Stimulated activated CD4-positive, alpha-beta T cell treated with anti-CD3 and anti-CD28 coated beads, Interleukin-2, amount 100 ng/mL, for 4 hours (primary cell): Measurements from ENCODE around the gene FAM184A.
A peak's percentile ranks its signal among the peaks of the same experiment; 100 is the strongest.

Source experiments
- DNase-seq: peaks from one replicate; pipeline ENCODE4 v3.0.0-alpha.2; 2020; ENCODE audit warnings: low read depth

Gene FAM184A

DNA sequence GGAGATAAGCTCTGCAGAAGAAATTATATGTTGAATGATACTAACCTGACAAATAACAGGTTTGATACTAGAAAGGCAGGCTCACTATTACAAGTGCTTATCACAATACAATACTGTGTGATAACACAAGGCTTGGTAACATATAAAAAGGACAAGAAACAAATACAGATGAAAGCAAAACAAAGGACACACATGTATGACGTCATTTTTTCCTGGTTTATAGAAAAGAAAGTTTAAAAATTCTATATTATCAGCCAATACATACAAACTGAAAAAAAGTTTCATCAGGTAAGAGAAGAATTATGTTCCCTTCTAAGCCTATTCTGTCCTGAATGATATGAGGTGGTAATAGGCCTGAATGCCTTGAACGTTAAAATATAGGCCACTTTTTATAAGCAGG is 111.2 kb downstream of the FAM184A start:
- no peak for DNase-seq

DNA sequence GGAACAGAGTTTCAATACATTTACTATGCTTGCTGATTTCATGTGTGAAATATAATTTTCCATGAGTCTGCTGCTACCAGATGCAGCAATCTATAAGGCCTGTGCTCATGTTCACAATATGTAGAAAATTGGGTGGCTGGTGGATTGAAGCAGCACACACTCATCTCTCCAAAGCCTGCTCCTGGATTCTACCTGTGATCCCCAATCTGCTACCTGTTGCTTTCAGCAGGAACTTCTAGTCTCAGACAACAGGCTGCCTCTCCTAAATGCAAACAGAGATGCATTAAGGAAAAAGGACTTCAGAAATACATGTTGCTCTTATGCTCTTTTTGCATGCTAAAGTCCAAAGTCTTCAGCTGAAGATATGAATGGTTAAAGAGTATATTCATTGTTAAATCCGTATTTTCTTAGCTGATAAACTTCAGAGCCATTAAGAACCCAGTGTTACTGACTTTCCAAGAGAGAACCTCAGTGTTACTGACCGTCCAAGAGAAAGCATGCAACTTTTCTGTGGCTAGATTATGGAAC is 112.6 kb downstream of the FAM184A start:
- no peak for DNase-seq

DNA sequence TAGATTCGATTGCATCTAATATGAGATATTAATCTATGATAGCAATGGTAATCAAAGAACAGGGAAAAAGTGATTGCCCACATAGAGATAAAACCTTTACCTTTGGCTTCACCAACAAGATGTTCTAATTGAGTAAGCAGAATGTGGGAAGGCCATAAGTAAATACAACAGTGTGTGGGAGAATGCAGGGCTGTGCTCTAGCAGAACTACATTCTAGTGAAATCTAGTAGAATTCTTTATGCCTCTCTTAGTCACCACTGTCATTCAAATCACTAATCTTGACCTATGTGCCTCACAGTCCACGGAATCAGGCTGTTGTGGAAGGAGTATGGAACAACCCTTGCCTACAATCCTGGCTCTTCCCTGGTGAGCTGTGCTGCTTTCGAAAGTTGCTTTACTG is 113.1 kb downstream of the FAM184A start:
- no peak for DNase-seq

DNA sequence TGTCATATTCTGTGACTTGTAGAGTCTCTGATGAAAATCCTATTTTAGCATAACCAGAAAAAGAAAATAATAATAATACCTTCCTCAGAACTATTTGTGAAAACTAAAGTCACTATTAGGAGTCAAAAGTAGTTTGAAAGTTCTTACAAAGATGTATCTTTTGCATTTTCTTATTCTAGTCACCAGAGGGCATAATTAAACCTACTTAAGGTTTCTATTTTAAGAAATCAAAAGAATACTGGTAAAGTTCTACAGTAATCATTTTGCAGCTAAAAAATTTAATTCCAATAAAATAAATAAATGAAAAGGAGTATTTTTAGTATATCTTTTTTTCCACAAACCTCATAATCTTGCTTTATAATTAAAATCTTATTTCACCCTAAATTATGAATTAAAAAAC is 115.5 kb downstream of the FAM184A start:
- DNase-seq, result no peak

DNA sequence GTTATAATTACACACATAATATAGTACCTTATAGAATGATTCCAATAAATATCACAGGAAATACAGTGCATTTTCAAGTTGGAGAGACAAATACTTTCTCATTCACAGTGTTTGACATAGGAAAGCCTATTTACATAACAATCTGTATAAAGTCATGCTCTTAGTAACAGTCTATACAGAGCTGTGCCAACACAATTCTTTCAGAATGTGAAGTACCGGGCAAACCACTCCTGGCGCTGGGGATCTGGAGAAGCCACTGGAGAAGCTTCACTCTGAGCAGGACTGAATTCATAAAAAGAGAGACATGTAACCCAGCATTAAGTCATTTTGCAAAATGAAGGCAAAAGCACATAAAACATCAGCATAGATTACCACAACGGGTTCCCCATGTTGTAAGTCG is 118.6 kb downstream of the FAM184A start:
- no peak for DNase-seq

DNA sequence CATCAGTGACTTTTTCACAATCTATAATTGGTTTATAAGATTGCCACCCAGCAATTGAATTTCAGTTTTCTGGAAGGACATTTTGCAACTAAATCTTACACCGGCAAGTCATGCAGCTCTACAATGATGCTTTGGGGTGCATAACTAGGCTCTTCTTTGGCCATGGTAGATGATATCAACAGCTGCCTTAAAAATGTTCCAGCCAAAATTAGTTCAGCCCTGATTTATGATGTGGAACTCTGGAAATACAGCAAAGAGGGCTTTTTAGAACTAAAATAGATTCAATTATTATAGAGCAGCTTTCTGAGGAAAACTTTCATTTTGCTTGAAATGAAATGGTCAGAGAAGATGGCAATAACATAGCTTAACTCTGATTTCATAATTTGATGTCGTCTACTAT is 125.1 kb downstream of the FAM184A start:
- DNase-seq, result no peak

DNA sequence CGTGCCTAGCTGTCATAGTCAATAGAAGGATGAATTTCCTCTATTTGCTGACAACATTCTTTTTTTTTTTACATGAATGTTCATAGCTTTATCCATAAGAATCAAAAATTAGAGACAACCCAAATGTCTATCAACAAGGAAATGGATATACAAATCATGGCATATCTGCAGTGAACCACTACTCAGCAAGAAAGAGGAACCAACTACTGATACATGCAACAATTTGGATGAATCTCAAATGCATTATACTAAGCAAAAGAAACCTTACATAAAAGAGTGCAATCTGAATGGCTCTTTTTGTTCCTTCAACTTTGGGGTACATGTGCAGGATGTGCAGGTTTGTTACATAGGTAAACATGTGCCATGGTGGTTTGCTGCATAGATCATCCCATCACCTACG is 125.8 kb downstream of the FAM184A start:
- no peak for DNase-seq

DNA sequence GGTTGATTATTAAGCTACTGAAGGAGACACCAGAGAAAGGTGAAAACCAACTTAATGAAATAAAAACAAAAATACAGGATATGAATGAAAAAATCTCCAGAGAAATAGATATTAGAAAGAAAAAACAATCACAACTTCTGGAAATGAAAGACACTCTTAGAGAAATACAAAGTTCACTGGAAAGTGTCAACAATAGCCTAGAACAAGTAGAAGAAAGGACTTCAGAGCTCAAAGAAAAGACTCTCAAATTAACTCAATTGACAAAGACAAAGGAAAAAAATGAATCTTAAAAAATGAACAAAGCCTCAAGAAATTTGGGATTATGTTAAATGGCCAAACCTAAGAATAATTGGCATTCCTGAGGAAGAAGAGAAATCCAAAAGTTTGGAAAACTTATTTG is 133.2 kb downstream of the FAM184A start:
- no peak for DNase-seq

DNA sequence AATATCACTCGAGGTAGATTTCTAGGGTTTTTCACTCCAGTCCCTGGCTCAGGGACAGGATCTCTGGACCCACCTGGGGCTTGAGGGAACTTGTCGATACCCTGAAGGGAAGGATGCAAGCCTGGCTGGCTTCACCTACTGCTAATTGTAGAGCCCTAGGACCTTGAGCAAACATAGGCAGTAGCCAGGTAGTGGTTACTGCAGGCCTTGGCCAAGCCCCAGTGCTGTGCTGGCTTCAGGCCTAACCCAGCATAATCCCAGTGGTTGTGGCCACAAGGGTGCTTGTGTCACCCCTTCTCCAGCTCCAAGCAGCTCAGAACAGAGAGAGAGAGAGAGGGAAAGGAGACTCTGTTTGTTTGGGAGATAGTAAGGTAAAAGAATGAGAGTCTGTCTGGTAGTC is 137.7 kb downstream of the FAM184A start:
- no peak for DNase-seq

DNA sequence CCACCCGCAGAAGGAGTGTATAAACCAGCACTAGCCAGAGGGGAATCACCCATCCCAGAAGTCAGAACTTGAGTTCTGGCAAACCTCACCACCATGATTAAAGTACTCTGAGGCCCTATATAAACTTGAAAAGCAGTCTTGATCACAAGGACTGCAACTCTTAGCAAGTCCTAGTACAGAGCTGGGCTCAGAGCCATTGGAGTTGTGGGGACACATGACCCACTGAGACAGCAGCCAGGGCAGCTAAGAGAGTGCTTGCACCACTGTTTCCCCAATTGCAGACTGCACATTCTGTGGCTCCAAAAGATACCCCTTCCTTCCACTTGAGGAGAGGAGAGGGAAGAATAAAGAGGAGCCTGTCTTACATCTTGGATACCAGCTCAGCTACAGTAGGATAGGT is 138.8 kb downstream of the FAM184A start:
- no peak for DNase-seq

DNA sequence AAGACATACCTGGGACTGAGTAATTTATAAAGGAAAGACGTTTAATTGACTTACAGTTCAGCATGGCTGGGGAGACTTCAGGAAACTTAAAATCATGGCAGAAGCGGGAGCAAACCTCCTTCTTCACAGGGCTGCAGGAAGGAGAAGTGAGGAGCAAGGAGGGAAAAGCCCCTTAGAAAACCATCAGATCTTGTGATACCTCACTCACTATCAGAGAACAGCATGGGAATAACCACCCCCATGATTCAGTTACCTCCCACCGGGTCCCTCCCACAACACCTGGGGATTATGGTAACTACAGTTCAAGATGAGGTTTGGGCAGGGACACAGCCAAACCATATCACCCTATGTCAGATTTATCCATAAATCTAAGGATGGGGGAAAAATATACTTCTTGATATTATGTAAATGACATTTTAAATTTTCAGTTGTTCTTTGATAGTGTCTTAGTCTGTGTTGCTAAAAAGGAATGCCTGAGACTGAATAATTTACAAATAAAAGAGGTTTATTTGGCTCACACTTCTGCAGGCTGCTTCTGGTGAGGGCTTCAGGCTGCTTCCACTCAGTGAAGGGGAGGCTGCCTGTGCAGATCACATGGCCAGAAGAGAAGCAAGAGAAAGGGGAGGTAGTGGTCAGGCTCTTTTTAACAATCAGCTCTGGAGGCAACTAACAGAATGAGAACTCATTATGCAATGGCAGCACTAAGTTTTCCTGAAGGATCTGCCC is 142.3 kb downstream of the FAM184A start:
- DNase-seq, result no peak

DNA sequence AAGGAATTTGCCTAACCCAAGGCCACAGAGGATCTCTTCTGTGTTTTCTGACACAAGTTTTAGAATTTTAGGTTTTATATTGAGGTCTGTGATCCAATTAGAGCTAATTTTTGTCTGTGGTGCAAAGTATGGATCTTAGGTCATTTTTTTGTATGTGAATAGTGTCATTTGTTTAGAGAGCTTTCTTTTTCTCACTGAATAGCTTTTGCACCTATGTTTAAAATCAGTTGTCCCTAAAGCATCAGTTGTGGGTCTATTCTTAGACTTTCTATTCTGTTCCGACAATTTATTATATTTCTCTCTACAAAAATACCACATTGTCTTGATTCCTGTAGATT is 143.2 kb downstream of the FAM184A start:
- DNase-seq, result no peak

DNA sequence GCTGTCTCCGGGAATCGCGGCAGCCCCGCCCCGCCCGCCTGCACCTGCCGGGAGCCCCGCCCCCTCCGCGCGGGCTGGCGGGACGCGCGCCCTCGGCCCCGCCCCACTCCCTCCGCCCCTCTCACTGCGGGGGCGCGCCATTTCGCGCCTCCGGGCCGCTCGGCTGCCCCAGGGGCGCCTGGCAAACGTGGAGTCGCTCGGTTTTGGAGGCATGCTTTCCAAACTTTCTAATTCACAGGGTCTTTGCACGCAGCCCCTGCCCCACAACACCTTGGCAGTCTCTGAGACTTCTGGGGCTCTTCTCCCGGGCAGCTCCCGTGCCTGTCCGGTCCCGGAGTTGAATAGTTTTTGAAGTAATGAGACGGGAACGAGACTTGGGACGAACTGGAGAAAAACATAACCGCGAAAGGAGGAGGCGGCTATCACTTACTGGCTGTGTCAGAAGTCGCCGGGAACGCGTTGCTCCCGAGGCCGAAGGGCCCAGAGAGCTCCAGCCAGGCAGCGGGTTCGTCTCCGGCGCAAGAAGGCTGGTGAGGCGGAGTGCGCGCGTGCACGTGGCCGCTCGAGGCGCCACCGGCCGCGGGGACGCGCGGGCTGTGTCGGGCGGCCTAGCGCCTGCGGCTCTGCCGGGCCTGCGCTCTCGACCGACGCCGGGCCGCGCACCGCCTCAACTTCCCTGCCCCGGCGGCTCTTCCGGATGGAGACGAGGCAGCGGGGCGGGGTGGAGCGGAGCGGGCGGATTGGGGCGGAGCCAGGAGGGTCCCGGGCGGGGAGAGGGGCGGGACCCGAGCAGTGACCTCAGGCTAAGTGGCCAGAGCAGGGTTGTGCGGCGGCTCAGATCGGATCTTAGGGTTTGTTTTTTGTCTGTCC is 143.8 kb downstream of the FAM184A start, which contains the start of gene MCM9:
Gene MCM9 (minus strand): TSS at position 699 of the 870 bp plus-strand sequence. CDS start 3,436 bp downstream, outside the sequence.
- DNase-seq, result peak; percentile 83

DNA sequence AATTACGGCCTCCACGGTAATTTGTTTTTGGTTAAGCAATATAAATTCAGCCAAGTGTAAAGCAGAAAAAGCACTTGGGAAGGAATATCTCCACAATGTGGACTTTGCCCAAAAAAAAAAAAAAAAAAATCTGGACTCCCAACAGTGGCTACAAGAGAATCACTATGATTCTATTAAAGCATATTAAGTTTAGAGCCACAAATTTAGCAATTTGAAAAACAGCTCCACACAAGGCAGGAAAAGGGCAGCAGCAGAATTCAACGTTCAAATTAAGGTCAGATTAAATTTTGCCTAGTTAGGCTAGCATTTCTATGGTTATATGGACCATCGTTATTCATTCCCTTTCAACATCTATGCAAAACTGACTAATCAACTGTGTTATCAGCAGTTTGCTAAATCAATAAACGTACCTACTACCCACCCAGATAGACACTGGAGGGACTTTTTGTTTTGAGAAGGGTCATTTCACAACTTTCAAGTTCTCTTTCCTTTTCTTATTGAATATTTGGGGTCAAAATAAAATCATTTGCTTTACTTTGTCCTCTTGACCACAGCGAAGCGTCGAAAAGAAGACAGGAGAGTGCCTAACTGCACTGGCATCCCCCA is 144.5 kb downstream of the FAM184A start:
- no peak for DNase-seq

DNA sequence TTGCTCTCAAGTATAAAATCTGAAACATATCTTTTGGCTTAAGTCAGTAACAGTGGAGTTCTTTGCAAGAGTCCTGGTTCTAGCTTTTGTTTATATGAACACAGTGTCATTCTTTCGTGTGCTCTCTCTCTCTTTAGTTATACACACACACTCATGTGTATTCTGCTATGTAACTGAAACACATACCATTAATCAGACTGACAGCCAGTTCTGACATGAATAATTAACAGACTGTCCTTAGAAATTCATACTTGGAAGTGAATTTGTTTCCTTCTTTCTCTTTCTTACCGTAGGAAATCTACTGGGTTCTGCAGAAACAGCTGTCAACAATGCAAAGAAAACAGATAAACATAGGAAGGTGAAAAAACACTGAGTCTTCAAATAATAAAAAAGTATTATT is 146.0 kb downstream of the FAM184A start:
- DNase-seq, result no peak

DNA sequence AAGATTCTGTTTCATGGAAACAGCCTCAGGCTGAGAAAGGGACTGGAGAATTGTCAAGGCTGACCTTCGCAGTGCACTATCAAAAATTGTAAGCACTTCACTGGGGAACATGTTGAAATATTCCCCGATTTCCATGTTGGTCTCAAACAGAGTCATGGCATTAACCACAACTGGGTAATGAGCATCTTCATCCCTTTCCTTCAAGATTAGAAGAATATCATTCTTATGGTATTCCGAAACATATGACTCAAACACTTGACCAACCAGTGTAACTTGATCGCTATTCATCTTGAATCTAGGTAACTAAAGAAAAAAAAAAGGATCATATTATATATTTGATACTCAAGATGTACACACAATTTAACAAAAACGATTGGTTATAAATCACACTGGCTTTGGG is 147.0 kb downstream of the FAM184A start:
- DNase-seq, result no peak

DNA sequence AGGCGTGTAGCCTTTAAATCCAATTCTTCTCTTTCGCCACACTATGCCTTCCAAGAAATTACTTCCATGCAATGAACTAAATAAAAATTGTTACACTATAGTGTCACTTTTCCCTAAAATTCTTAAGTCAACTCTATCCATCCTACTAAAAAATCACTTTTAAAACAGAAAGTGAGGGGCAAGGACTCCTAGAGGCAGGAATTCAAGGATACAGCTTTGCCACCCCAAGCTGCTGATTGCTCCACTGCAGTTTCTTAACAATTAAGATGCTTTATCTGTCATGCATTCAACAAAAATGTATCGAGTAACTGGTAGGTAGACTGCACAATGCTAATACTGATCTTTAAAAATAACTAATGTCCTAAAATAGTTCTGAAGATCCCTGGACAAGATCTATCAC is 147.8 kb downstream of the FAM184A start:
- no peak for DNase-seq

DNA sequence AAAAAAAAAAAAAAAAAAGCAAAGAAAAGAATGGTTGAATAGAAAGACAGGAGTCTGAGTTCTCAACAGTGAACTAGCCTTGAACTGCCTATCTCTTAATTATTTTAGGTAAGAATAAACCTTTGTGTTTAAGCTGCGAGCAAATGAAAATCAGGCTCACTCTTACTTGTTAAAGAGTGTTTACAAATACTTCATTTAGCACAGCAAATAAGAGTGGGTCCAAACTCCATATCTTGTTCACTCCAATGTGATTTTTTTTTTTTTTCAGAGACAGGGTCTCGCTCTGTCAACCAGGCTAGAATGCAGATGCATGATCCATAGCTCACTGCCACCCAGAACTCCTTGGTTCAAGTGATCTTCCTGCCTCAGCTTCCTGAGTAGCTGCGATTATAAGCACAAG is 155.4 kb downstream of the FAM184A start:
- no peak for DNase-seq

DNA sequence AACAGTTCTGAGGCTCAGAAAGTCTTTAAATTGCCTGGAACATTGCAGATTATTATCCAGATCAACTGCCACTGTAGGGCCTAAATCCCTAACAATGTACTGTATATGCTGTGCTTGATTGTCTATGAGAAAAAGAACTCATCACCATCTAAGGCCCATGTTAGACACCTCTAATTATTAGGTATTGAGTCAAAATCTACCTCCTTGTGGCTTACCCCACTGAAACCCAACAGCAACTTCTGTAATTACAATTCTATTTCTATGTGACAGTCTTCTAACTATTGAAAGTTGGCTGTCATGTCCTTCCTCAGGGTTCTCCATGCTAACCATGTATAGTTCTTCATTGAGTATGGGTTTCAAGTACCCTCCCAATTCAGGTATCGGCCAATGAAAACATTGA is 157.4 kb downstream of the FAM184A start:
- no peak for DNase-seq

DNA sequence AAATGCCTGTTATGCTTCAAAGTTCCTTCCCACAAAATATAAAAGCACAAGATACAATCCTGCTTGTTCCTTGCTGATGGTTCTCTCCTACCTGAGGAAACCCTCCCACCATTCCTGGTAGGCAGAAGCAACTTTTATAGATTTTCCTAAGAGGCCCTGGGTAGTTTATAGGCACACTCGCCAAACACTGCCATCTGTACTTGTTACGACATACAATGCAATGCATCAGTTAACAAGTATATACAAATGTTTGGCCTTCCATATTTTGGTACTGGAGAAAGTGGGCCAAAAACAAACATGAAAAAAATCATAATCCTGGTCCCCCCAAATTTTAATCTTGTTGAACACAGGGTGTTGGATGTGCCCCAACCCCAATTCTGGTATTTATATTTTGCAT is 160.1 kb downstream of the FAM184A start:
- no peak for DNase-seq

DNA sequence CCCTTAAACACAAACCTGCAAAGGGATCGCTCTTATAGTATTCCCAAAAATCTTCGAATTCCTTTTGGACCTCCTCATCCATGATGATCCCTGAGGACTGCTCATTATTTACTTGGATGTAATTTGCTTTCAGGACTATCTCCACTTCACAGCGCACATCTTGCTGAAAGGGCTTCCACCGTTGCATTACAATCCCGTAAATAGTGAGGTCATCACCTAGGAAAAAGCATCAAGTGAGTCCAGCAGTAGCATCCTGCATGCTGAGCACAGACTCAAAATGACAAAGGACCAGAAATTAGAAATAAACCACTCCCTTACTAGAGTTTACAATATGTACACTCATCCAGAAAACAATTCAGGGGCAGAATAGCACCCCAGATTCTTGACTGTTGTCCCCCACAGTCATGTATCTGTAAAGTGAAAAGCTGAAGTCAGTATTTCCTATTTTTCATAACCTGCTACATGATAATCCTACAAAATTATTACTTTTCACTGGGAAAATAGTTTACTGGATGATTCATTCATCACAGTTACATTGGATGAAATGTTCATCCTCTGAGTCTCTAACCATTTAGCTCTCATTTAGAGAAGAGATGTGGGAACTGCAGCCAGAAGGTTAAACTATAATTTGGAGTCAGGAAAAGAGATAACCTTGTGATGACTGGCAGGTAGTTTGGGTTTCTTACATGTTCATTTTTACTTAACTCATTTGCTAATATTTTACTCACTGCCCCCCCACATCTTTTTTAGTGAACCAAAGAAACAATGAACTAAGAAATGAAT is 160.7 kb downstream of the FAM184A start:
- no peak for DNase-seq

DNA sequence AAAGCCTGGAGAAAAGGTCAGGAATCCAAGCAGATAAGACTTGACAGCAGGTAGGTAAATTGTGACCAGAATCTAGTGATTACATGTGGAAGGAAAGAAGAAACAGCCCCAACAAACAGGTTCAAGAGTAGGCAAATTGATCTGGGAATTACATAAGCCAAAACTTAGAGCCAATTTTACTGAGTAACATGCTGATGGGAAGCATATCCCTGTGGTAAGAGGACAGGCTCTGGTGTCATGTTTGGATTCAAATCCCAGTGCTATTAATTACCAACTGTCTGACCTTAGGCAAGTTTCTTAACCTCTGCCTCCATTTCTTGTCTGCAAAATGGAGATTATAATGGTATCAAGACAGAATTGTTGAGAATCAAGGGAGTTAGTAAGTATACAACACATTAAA is 163.9 kb downstream of the FAM184A start:
- DNase-seq, result no peak
